Epidermal melanocyte (primary cell): ENCODE measurements around the gene CLDN3.
"Not testable (repeated sequence)": the region's sequence is repeated elsewhere in the genome, so short reads cannot be mapped to it uniquely, and the experiment has no call there.

Source experiments
- DNase-seq: peaks from one replicate; pipeline ENCODE4 v3.0.0; 2011; ENCODE audit warnings: low spot score; ENCODE audit not compliant: insufficient read length

The CLDN3 gene

GRCh38 chr7:73737491-73738219 lies 32.4 kb downstream of the CLDN3 start:
- no peak for DNase-seq

GRCh38 chr7:73736885-73737284 lies 33.2 kb downstream of the CLDN3 start:
- DNase-seq: no peak

DNA sequence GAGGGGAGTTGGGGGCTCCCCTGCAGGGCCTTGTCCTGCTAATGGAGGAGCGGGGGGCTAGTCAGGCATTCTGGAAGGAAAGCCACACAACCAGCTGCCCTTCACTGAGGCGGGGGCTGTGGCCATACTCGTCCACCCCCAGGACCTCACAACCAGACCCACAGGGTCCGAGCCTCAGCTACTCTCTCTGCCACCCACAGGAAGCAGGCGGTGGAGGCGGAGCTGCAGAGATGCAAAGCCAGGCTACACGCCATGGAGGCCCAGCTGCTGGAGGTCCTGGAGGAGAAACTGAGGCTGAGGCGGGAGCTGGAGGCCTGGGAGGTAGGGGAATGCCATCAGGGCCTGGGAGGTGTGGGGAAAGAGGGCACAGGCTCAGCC lies 34.6 kb downstream of the CLDN3 start:
- no peak for DNase-seq

DNA sequence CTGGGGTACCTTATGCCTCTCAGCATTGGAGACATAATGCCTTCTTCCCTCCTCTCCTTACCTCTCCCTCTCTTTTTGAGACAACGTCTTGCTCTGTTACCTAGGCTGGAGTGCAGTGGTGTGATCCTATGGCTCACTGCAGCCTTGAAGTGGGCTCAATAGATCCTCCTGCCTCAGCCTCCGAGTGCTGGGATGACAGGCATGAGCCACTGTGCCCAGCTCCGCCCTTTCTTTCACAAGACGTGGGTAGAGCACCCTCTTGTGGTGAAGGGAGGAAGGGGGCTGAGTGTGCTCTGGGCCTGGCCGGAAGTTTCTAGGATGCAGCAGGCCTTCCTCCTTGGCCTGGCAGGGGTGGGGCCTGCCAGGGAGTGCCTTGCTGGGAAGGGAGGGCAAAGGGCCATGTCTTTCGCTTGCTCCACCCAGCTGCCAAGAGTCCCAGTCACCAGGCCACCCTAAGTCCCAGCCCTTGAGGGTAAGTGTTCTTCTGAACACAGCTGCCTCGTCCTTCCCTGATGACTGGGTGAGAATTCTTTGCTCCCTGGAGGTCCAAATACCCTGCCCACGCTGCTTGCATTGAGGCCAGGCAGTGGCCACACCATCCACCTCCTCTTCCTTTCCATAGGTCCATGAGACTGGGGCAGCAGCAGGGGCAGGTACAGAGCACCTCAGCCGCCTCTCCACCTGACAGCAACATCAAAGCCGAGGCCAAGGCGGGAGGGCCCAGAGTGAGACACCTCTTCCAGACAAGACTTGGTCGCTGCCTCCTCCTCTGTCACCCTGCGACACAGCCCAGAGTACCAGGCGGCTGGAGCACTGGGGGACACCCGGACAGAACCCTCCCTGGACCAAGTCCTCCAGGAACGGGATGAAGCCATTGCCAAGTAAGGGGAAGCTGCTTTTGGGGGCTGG lies 35.2 kb downstream of the CLDN3 start:
- no peak for DNase-seq

DNA sequence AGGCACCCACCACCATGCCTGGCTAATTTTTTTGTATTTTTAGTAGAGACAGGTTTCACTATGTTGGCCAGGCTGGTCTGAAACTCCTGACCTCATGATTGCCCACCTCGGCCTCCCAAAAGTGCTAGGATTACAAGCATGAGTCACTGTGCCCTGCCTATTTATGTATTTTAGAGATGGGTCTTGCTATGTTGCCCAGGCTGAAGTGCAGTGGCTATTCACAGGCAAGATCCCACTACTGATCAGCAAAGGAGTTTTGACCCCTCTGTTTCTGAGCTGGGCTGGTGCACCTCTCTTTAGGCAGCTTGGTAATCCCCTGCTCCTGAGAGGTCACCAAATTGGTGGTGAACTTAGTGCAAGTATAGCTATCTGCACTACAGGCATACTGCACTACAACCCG lies 37.7 kb downstream of the CLDN3 start:
- no peak for DNase-seq

DNA sequence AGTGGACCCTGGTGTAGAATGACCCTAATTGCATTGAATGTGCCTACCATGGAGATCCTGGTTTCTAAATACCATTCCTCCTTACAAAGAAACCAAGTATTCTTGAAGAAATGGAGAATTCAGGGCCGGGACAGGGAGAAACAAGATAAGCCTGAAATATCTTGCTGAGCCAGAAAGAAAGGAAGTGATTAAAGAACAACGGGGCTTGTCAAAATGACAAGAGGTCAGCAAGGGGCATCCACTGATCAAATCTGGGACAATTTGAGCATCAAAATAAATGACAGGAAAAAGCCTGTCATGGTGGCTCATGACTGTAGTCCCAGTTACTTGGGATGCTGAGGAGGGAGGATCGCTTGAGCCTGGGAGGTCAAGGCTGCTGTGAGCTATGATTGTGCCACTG lies 39.6 kb downstream of the CLDN3 start:
- no peak for DNase-seq

GRCh38 chr7:73728551-73728950 lies 41.5 kb downstream of the CLDN3 start:
- DNase-seq: no peak

DNA sequence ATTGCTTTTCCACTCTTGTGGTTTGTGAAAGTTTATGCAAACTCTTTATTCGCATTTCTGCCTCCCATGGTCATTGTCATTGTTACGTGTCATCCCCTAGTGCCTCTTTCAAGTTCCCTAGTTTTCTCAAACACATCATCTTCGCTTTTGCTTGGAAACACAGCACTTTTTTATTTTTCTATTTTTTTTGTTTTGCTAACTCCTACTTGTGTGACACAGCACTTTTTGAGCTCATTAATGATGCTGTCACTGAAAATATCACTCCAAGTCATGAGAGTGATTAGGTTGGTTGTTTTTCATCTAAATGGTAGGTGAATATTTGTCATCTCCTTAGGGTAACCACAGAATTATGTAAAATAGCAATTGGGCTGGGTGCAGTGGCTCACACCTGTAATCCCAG lies 42.1 kb downstream of the CLDN3 start:
- DNase-seq: no peak

DNA sequence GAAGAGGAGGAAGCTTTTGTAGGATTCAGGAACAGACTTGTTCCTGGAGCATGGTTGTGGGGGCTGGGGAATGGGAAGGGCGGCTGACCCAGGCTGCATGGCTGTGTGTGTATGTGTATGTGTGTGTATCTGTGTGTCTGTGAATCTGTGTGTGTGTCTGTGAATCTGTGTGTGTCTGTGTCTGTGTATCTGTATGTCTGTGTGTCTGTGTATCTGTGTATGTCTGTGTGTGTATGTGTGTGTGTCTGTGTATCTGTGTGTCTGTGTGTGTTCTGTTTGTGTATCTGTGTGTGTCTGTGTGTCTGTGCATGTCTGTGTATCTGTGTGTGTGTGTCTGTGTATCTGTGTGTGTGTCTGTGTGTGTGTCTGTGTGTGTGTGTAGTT lies 44.0 kb downstream of the CLDN3 start:
- no peak for DNase-seq

GRCh38 chr7:73723813-73724212 lies 46.3 kb downstream of the CLDN3 start:
- no peak for DNase-seq

- no peak for DNase-seq
Measured at GRCh38 chr7:73722785-73723184, 47.3 kb downstream of the CLDN3 start.

DNA sequence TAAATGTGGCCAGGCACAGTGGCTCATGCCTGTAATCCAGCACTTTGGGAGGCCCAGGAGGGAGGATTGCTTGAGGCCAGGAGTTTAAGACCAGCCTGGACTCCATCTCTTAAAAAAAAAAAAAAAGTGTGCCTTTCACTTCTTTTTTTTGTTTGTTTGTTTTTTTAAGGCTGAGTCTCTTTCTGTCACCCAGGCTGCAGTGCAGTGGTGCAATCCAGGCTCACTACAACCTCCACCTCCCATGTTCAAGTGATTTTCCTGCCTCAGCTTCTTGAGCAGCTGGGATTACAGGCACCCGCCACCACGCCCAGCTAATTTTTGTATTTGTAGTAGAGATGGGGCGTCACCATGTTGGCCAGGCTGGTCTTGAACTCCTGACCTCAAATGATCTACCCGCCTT lies 47.9 kb downstream of the CLDN3 start:
- not testable (repeated sequence) for DNase-seq

DNA sequence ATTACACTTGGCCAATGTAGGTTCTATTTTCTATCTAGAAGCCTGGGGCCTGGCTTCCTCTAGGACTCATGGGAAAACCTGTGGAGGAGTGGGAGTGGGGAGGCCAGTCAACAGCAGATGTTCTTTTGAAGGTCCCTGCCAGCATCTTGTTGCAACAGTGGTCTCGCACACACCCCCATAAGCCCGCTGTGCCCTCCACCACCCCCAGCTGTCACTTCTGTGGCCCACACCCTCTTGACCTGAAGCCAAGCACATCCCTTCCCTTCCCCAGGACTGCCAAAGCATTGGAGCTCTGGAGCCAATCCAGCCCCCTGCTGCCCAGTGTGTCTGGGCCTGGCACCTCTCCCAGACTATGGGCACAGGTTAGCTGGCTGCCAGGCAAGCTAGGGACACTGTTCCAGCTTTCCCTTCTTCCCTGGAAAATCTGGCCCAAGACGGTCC lies 48.7 kb downstream of the CLDN3 start:
- no peak for DNase-seq

DNA sequence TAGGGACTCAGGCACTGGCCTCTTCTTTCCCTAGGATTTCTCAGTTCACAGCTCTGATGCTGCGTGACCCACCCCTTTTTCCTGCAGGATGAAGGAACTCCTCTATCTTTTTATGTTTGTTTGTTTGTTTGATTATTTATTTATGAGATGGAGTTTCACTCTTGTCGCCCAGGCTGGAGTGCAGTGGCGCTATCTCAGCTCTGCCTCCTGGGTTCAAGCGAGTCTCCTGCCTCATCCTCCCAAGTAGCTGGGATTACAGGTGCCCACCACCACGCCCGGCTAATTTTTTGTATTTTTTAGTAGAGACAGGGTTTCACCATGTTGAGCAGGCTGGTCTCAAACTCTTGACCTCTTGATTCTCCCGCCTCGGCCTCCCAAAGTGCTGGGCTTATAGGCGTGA lies 49.6 kb downstream of the CLDN3 start:
- DNase-seq: not testable (repeated sequence)

DNA sequence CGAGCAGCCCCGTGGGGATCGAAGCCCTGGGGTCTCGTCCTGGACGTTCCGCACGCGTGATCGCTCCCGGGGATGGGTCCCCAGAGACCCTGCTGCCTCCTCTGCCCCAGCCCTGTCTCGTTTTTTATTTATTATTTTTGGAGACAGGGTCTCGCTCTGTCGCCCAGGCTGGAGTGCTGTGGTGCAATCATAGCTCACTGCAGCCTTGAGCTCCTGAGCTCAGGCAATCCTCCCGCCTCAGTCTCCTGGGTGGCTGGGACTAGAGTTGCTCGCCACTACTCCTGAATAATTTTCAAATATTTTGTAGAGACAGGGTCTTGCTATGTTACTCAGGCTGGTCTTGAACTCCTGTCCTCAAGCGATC lies 50.3 kb downstream of the CLDN3 start:
- DNase-seq: no peak
